ENCODE data around the gene AFAP1L2. TPM values are rescaled to one million over a fixed set of nuclear protein-coding genes. Genes with fewer than 3 reads are reported as not detected.

The AFAP1L2 gene
- total RNA-seq, 1 donor from 2014 or later: 4.8 TPM

DNA sequence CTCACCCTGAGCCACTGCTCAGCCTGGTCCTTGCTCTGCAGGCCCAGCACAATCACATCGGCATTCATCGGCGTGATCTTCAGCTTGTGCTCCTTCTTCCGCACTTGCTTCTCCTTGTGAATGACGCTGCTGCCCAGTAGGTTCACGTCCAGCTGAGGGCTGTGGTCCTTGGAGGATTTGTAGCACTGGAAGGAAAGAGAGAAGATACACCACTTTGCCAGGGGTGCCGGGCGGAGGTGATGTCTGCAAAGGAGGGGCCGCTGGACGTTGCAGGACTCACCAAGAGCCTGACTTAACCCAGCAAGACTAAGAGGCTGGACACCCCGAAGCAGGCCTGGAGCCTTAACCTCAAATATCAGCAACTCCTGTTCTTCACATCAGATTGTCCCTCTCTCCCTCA is 90.4 kb downstream of the AFAP1L2 start:
- H3K4me2 ChIP-seq: no peak overlapping the region
- no peaks in the 10 kb centered on the region for H3K9me3 Mint-ChIP-seq
- no peaks in the 10 kb centered on the region for H3F3A ChIP-seq (ENCODE audit: low read depth)
- peaks cover 44% of the 10 kb centered on the region for H3K4me1 Mint-ChIP-seq
- H3K36me3 Mint-ChIP-seq: peaks cover 6% of the 10 kb centered on the region
- no peaks in the 10 kb centered on the region for H3K27me3 ChIP-seq
- no peaks in the 10 kb centered on the region for H3K9me3 ChIP-seq (ENCODE audit: low read depth)
- no peak overlapping the region for H3K27ac ChIP-seq
- peak overlapping the region; percentile 26 for H3K27ac Mint-ChIP-seq
- H3K4me3 ChIP-seq: no peak overlapping the region
- no peak overlapping the region for H2AFZ ChIP-seq (replicated peaks)
- H3K4me1 ChIP-seq: no peaks in the 10 kb centered on the region
- no peaks in the 10 kb centered on the region for H3K36me3 ChIP-seq
- H3K27me3 Mint-ChIP-seq (ENCODE audit: insufficient read depth, low read depth): peaks cover 3% of the 10 kb centered on the region
- TF ChIP-seq EZH2 (IDR thresholded peaks at IDR 0.05) (no peak), CTCF (IDR thresholded peaks at IDR 0.05) (no peak), EZH2phosphoT487 (IDR thresholded peaks at IDR 0.05) (no peak)
- H3K79me2 ChIP-seq (ENCODE audit: low read depth): no peaks in the 10 kb centered on the region
- no peak overlapping the region for H3K4me3 Mint-ChIP-seq
- no peak for DNase-seq (ENCODE audit: low spot score)
- no peak overlapping the region for H3K9ac ChIP-seq
- no peaks in the 10 kb centered on the region for H4K20me1 ChIP-seq (ENCODE audit: low read depth)

GRCh38 chr10:114313139-114313538 is 91.2 kb downstream of the AFAP1L2 start:
- H3F3A ChIP-seq (ENCODE audit: low read depth): no peaks in the 10 kb centered on the region
- no peaks in the 10 kb centered on the region for H3K79me2 ChIP-seq (ENCODE audit: low read depth)
- H3K27ac ChIP-seq: no peak overlapping the region
- Mint-ChIP-seq H3K4me1 (peaks cover 52% of the 10 kb centered on the region), H3K9me3 (no peaks in the 10 kb centered on the region), H3K36me3 (peaks cover 6% of the 10 kb centered on the region), H3K4me3 (no peak overlapping the region), H3K27ac (no peak overlapping the region), H3K27me3 (ENCODE audit: insufficient read depth, low read depth) (peaks cover 3% of the 10 kb centered on the region)
- DNase-seq (ENCODE audit: low spot score): no peak
- no peaks in the 10 kb centered on the region for H4K20me1 ChIP-seq (ENCODE audit: low read depth)
- no peaks in the 10 kb centered on the region for H3K36me3 ChIP-seq
- H2AFZ ChIP-seq (replicated peaks): no peak overlapping the region
- no peak overlapping the region for H3K4me3 ChIP-seq
- TF ChIP-seq EZH2 (IDR thresholded peaks at IDR 0.05): no peak
- TF ChIP-seq EZH2phosphoT487 (IDR thresholded peaks at IDR 0.05): no peak
- TF ChIP-seq CTCF (IDR thresholded peaks at IDR 0.05): no peak
- no peaks in the 10 kb centered on the region for H3K27me3 ChIP-seq
- no peaks in the 10 kb centered on the region for H3K4me1 ChIP-seq
- no peaks in the 10 kb centered on the region for H3K9me3 ChIP-seq (ENCODE audit: low read depth)
- H3K9ac ChIP-seq: no peak overlapping the region
- no peak overlapping the region for H3K4me2 ChIP-seq

- H3K9me3 Mint-ChIP-seq: no peaks in the 10 kb centered on the region
- TF ChIP-seq EZH2 (IDR thresholded peaks at IDR 0.05) (no peak), EZH2phosphoT487 (IDR thresholded peaks at IDR 0.05) (no peak), CTCF (IDR thresholded peaks at IDR 0.05) (no peak)
- H3K79me2 ChIP-seq (ENCODE audit: low read depth): no peaks in the 10 kb centered on the region
- H3K4me3 Mint-ChIP-seq: no peak overlapping the region
- no peak for DNase-seq (ENCODE audit: low spot score)
- peaks cover 3% of the 10 kb centered on the region for H3K27me3 Mint-ChIP-seq (ENCODE audit: insufficient read depth, low read depth)
- H2AFZ ChIP-seq (replicated peaks): no peak overlapping the region
- no peaks in the 10 kb centered on the region for H3K27me3 ChIP-seq
- no peaks in the 10 kb centered on the region for H3F3A ChIP-seq (ENCODE audit: low read depth)
- H3K27ac Mint-ChIP-seq: peak overlapping the region; percentile 15
- H3K9me3 ChIP-seq (ENCODE audit: low read depth): no peaks in the 10 kb centered on the region
- no peaks in the 10 kb centered on the region for H3K4me1 ChIP-seq
- no peak overlapping the region for H3K27ac ChIP-seq
- H3K4me1 Mint-ChIP-seq: peaks cover 62% of the 10 kb centered on the region
- no peaks in the 10 kb centered on the region for H4K20me1 ChIP-seq (ENCODE audit: low read depth)
- no peak overlapping the region for H3K4me3 ChIP-seq
- H3K36me3 Mint-ChIP-seq: peaks cover 9% of the 10 kb centered on the region
- no peaks in the 10 kb centered on the region for H3K36me3 ChIP-seq
- H3K4me2 ChIP-seq: no peak overlapping the region
- H3K9ac ChIP-seq: no peak overlapping the region
Observed at GRCh38 chr10:114311496-114312209, 92.6 kb downstream of the AFAP1L2 start.

Data from neural progenitor cell (in vitro differentiated cells).